PC-3 (cell line): Measurements from ENCODE around the gene DZIP1. TPM values are rescaled to one million over a fixed set of nuclear protein-coding genes. Genes with fewer than 3 reads are reported as not detected.

Source experiments
- ATAC-seq: fragments of 200-7000 bp; cut with Tn5 transposase; 2 replicates; pipeline ENCODE4 v1.9.1; 2020; ENCODE audit warnings: mild to moderate bottlenecking, moderate library complexity
- BruUV-seq: library from RNA; stranded (reverse); fragments of 400-500 nt; replicated peaks from 2 replicates; lab custom pipeline; 2021; lab: Mats Ljungman, UMichigan
- CTCF ChIA-PET: fragments of 300-600 bp; sonication (Branson Sonifier 250); formaldehyde crosslinking; loops from one replicate; lab custom pipeline; 2022; ENCODE audit warnings: antibody characterized with exemption; lab: Charles Lee
- POLR2A ChIA-PET: fragments of 300-600 bp; sonication (Branson Sonifier 250); formaldehyde crosslinking; loops from one replicate; lab custom pipeline; 2022; ENCODE audit warnings: antibody characterized with exemption; ENCODE audit not compliant: unreplicated experiment; lab: Charles Lee
- DNase-seq: peaks from one replicate; pipeline ENCODE4 v3.0.0-alpha.2; 2015
- H2AFZ ChIP-seq: fragments of 300-600 bp; sonication (generic); 2 replicates; pipeline ENCODE4 v1.6.0; 2016; ENCODE audit warnings: antibody characterized with exemption, low read length
- H3F3A ChIP-seq: fragments of 300-600 bp; sonication (generic); one replicate; pipeline ENCODE4 v1.6.0; 2017; ENCODE audit warnings: antibody characterized with exemption, low read length, control low read depth, mild to moderate bottlenecking; ENCODE audit not compliant: unreplicated experiment
- H3K27ac ChIP-seq: fragments of 300-600 bp; sonication (generic); 2 replicates; pipeline ENCODE4 v1.5.1; 2016; ENCODE audit warnings: mild to moderate bottlenecking, low read length
- H3K27me3 ChIP-seq: fragments of 300-600 bp; sonication (generic); 2 replicates; pipeline ENCODE4 v1.6.1; 2016; ENCODE audit warnings: low read length, mixed read lengths
- H3K36me3 ChIP-seq: fragments of 300-600 bp; sonication (generic); 2 replicates; pipeline ENCODE4 v1.6.1; 2016; ENCODE audit warnings: low read depth, mixed run types, low read length, mixed read lengths
- H3K4me1 ChIP-seq: fragments of 300-600 bp; sonication (generic); 2 replicates; pipeline ENCODE4 v1.5.1; 2016; ENCODE audit warnings: low read length; ENCODE audit not compliant: insufficient read depth
- H3K4me2 ChIP-seq: fragments of 300-600 bp; sonication (generic); 2 replicates; pipeline ENCODE4 v1.6.0; 2016; ENCODE audit warnings: low read length
- H3K4me3 ChIP-seq: fragments of 300-600 bp; sonication (generic); 2 replicates; pipeline ENCODE4 v1.5.1; 2016; ENCODE audit warnings: mild to moderate bottlenecking, low read length, mixed read lengths
- H3K79me2 ChIP-seq: fragments of 300-600 bp; sonication (generic); 2 replicates; pipeline ENCODE4 v1.6.1; 2017; ENCODE audit warnings: low read length, mixed read lengths
- H3K9ac ChIP-seq: fragments of 300-600 bp; sonication (generic); 2 replicates; pipeline ENCODE4 v1.6.0; 2016; ENCODE audit warnings: mild to moderate bottlenecking, low read length
- H3K9me2 ChIP-seq: fragments of 300-600 bp; sonication (generic); replicated peaks from 2 replicates; pipeline ENCODE4 v1.6.1; 2016; ENCODE audit warnings: mixed run types, low read length, mixed read lengths
- H3K9me3 ChIP-seq: fragments of 300-600 bp; sonication (generic); 2 replicates; pipeline ENCODE4 v1.6.1; 2016; ENCODE audit warnings: low read length, mixed read lengths
- H4K20me1 ChIP-seq: fragments of 300-600 bp; sonication (generic); 2 replicates; pipeline ENCODE4 v1.6.1; 2016; ENCODE audit warnings: low read length, mixed read lengths
- CTCF ChIP-seq: fragments of 300-600 bp; sonication (generic); conservative IDR thresholded peaks from 2 replicates; pipeline ENCODE4 v1.5.1; 2017; ENCODE audit warnings: antibody characterized with exemption, low read depth, mild to moderate bottlenecking, low read length
- EZH2 ChIP-seq: fragments of 300-600 bp; sonication (generic); IDR thresholded peaks from one replicate; pipeline ENCODE4 v1.6.1; 2017; ENCODE audit warnings: antibody characterized with exemption, mild to moderate bottlenecking, low read length; ENCODE audit not compliant: unreplicated experiment
- EZH2phosphoT487 ChIP-seq: fragments of 300-600 bp; sonication (generic); IDR thresholded peaks from 2 replicates; pipeline ENCODE4 v1.6.1; 2018; ENCODE audit warnings: mild to moderate bottlenecking, antibody characterized with exemption, low read length, borderline replicate concordance
- intact Hi-C: fragments of 100-400 bp; cut with micrococcal nuclease; formaldehyde crosslinking; loops from 2 replicates; pipeline ENCODE4 v1.9.0; 2023
- total RNA-seq: library from RNA; depleted of rRNA; stranded (reverse); fragments of >200 nt; gene quantifications from 2 replicates; pipeline ENCODE4 v1.2.3, GENCODE V29; 2014

DZIP1 gene
- total RNA-seq, 1 experiment from 2014 or later, result 3.5 TPM

GRCh38 chr13:95535243-95535642 lies 109.3 kb downstream of the DZIP1 start:
- POLR2A ChIA-PET, result no interaction called here

GRCh38 chr13:95533545-95534160 lies 110.9 kb downstream of the DZIP1 start:
- H3K4me3 ChIP-seq, result no peak overlapping the region
- no peak for TF ChIP-seq EZH2phosphoT487
- TF ChIP-seq EZH2, result no peak
- TF ChIP-seq CTCF, result no peak
- no peak for ATAC-seq
- H3K4me2 ChIP-seq, result no peak overlapping the region
- no peaks in the 10 kb centered on the region for H3K36me3 ChIP-seq
- H3K27ac ChIP-seq, result no peak overlapping the region
- POLR2A ChIA-PET, result no interaction called here
- intact Hi-C loops, result loop anchor here (10.0 kb wide), 1 partner anchor 91 kb away; no protein-coding TSS in a partner anchor
- H3K9ac ChIP-seq, result no peak overlapping the region
- no peaks in the 10 kb centered on the region for H3K27me3 ChIP-seq
- H2AFZ ChIP-seq, result no peak overlapping the region
- no peaks in the 10 kb centered on the region for H3K79me2 ChIP-seq
- H3F3A ChIP-seq, result no peaks in the 10 kb centered on the region
- peaks cover 61% of the 10 kb centered on the region for H3K4me1 ChIP-seq
- DNase-seq, result no peak
- CTCF ChIA-PET, result no interaction called here
- no peaks in the 10 kb centered on the region for H3K9me2 ChIP-seq
- no peaks in the 10 kb centered on the region for H3K9me3 ChIP-seq
- 0 out of 2 replicates have a peak, but pooled peaks cover 2% of the 10 kb centered on the region for H4K20me1 ChIP-seq
- no TSS peak for BruUV-seq

More at GRCh38 chr13:95535243-95535642, 109.3 kb downstream of the DZIP1 start:
- Histone ChIP-seq H3K4me1 (peaks cover 52% of the 10 kb centered on the region), H3K9ac (no peak overlapping the region), H2AFZ (no peak overlapping the region), H3K79me2 (no peaks in the 10 kb centered on the region), H3K36me3 (no peaks in the 10 kb centered on the region), H3F3A (no peaks in the 10 kb centered on the region), H3K9me3 (no peaks in the 10 kb centered on the region), H3K27me3 (no peaks in the 10 kb centered on the region), H3K4me3 (peak overlapping the region; percentile 15; the same call in 1 of the 2 replicates), H4K20me1 (0 out of 2 replicates have a peak, but pooled peaks cover 2% of the 10 kb centered on the region), H3K4me2 (peak overlapping the region; percentile 66), H3K9me2 (no peaks in the 10 kb centered on the region), H3K27ac (no peak overlapping the region; the same call in 1 of the 2 replicates)
- DNase-seq (peak; percentile 94), ATAC-seq (peak; percentile 91)
- CTCF ChIA-PET, result interaction anchor here (1.6 kb wide), 1 partner anchor 89 kb away, joined by 3 read pairs; no protein-coding TSS in a partner anchor
- intact Hi-C loops, result loop anchor here (10.0 kb wide), 1 partner anchor 90 kb away; no protein-coding TSS in a partner anchor
- BruUV-seq, result no TSS peak
- TF ChIP-seq EZH2phosphoT487 (no peak), CTCF (no peak), EZH2 (no peak)

GRCh38 chr13:95530178-95530577 lies 114.3 kb downstream of the DZIP1 start:
- ChIA-PET CTCF (no interaction called here), POLR2A (no interaction called here)
- H3K4me1 ChIP-seq, result peaks cover 49% of the 10 kb centered on the region
- peak overlapping the region; percentile 38; the same call in 1 of the 2 replicates for H3K4me2 ChIP-seq
- no peaks in the 10 kb centered on the region for H3K9me2 ChIP-seq
- no peak overlapping the region; the same call in 1 of the 2 replicates for H3K27ac ChIP-seq
- no peak overlapping the region for H3K4me3 ChIP-seq
- TF ChIP-seq EZH2phosphoT487 (no peak), EZH2 (no peak), CTCF (no peak)
- no TSS peak for BruUV-seq
- intact Hi-C loops, result loop anchor here (2.0 to 10.0 kb wide), 2 partner anchors 35 to 95 kb away; no protein-coding TSS in a partner anchor
- ATAC-seq (peak; percentile 72), DNase-seq (peak; percentile 90)
- H2AFZ ChIP-seq, result no peak overlapping the region
- H3K36me3 ChIP-seq, result no peaks in the 10 kb centered on the region
- no peaks in the 10 kb centered on the region for H3K79me2 ChIP-seq
- H3F3A ChIP-seq, result no peaks in the 10 kb centered on the region
- H3K9me3 ChIP-seq, result no peaks in the 10 kb centered on the region
- H3K9ac ChIP-seq, result no peak overlapping the region
- 0 out of 2 replicates have a peak, but pooled peaks cover 2% of the 10 kb centered on the region for H4K20me1 ChIP-seq
- H3K27me3 ChIP-seq, result no peaks in the 10 kb centered on the region
